22Rv1 (cell line): ENCODE results near the gene PTPN3.

Source experiments
- ZFX ChIP-seq: fragments of 450-650 bp; IDR thresholded peaks from 2 replicates; pipeline ENCODE4 v1.6.1; 2017; ENCODE audit warnings: antibody characterized with exemption, borderline replicate concordance
- TF ChIP-seq, protein P1 (sequence below): fragments of 450-650 bp; IDR thresholded peaks from 2 replicates; pipeline ENCODE4 v1.5.1; 2017; ENCODE audit warnings: mild to moderate bottlenecking

DNA sequence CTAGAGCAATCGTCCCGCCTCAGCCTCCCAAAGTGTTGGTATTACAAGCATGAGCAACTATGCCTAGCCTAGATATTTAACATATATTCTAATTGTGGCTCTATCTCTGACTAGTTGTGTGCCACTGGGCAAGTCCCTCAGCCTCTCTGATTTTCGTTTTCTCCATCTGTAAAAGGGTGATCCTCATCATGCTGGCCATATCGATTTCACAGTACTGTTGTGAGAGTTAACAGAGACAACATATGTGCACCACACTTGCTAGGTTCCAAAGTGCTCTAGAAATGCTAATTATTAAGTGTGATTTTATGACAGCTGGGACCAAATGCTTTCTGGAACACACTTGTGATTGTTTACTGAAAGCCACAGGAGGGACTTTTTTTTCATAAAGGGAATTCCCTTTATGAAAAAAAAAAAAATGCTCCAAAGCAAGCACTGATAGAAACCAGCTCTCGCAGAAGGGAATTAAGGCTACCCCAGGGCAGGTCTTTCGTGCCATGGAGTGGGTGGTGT, 98.8 kb downstream of the PTPN3 start:
- TF ChIP-seq, protein P1, sequence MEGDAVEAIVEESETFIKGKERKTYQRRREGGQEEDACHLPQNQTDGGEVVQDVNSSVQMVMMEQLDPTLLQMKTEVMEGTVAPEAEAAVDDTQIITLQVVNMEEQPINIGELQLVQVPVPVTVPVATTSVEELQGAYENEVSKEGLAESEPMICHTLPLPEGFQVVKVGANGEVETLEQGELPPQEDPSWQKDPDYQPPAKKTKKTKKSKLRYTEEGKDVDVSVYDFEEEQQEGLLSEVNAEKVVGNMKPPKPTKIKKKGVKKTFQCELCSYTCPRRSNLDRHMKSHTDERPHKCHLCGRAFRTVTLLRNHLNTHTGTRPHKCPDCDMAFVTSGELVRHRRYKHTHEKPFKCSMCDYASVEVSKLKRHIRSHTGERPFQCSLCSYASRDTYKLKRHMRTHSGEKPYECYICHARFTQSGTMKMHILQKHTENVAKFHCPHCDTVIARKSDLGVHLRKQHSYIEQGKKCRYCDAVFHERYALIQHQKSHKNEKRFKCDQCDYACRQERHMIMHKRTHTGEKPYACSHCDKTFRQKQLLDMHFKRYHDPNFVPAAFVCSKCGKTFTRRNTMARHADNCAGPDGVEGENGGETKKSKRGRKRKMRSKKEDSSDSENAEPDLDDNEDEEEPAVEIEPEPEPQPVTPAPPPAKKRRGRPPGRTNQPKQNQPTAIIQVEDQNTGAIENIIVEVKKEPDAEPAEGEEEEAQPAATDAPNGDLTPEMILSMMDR, result no peak
- no peak for TF ChIP-seq ZFX
